ENCODE data around the gene IL20RB. TPM values are rescaled to one million over a fixed set of nuclear protein-coding genes. Genes with fewer than 3 reads are reported as not detected.
"Not testable (repeated sequence)": the region's sequence is repeated elsewhere in the genome, so short reads cannot be mapped to it uniquely, and the experiment has no call there.

The IL20RB gene
- total RNA-seq, 1 donor from 2014 or later: 1.3 TPM

GRCh38 chr3:136949708-136950107 is 8.1 kb upstream of the IL20RB start:
- H3K36me3 Mint-ChIP-seq (ENCODE audit: low read depth): peaks cover 23% of the 10 kb centered on the region
- no peak for DNase-seq (ENCODE audit: low spot score)
- intact Hi-C loops (cut with micrococcal nuclease): no loop called here
- no peak overlapping the region for H3K4me3 Mint-ChIP-seq (ENCODE audit: low read depth)
- no peak overlapping the region for H3K27ac Mint-ChIP-seq
- no peaks in the 10 kb centered on the region for H3K9me3 Mint-ChIP-seq
- peaks cover 11% of the 10 kb centered on the region for H3K4me1 Mint-ChIP-seq (ENCODE audit: low read depth)
- no peaks in the 10 kb centered on the region for H3K27me3 Mint-ChIP-seq (ENCODE audit: low read depth)

- no peak overlapping the region for H3K27ac Mint-ChIP-seq
- H3K27me3 Mint-ChIP-seq (ENCODE audit: low read depth): no peaks in the 10 kb centered on the region
- H3K9me3 Mint-ChIP-seq: no peaks in the 10 kb centered on the region
- H3K4me3 Mint-ChIP-seq (ENCODE audit: low read depth): no peak overlapping the region
- DNase-seq (ENCODE audit: low spot score): no peak
- intact Hi-C loops (cut with micrococcal nuclease): no loop called here
- H3K4me1 Mint-ChIP-seq (ENCODE audit: low read depth): peaks cover 19% of the 10 kb centered on the region
- H3K36me3 Mint-ChIP-seq (ENCODE audit: low read depth): peaks cover 20% of the 10 kb centered on the region
These were observed 7.2 kb upstream of the IL20RB start for GRCh38 chr3:136950623-136951022.

- no peak for DNase-seq (ENCODE audit: low spot score)
- H3K27me3 Mint-ChIP-seq (ENCODE audit: low read depth): no peaks in the 10 kb centered on the region
- no peaks in the 10 kb centered on the region for H3K9me3 Mint-ChIP-seq
- H3K36me3 Mint-ChIP-seq (ENCODE audit: low read depth): peaks cover 7% of the 10 kb centered on the region
- intact Hi-C loops (cut with micrococcal nuclease): no loop called here
- no peak overlapping the region for H3K27ac Mint-ChIP-seq
- H3K4me1 Mint-ChIP-seq (ENCODE audit: low read depth): peaks cover 18% of the 10 kb centered on the region
- H3K4me3 Mint-ChIP-seq (ENCODE audit: low read depth): no peak overlapping the region
These were observed 5.5 kb upstream of the IL20RB start for GRCh38 chr3:136952292-136952691.

GRCh38 chr3:136954251-136954650 is 3.5 kb upstream of the IL20RB start:
- Mint-ChIP-seq H3K27me3 (ENCODE audit: low read depth) (no peaks in the 10 kb centered on the region), H3K4me1 (ENCODE audit: low read depth) (peaks cover 14% of the 10 kb centered on the region), H3K4me3 (ENCODE audit: low read depth) (no peak overlapping the region), H3K36me3 (ENCODE audit: low read depth) (peaks cover 2% of the 10 kb centered on the region), H3K9me3 (no peaks in the 10 kb centered on the region), H3K27ac (no peak overlapping the region)
- intact Hi-C loops (cut with micrococcal nuclease): no loop called here
- DNase-seq (ENCODE audit: low spot score): no peak

GRCh38 chr3:136954980-136955780 is 2.6 kb upstream of the IL20RB start:
- Mint-ChIP-seq H3K4me3 (ENCODE audit: low read depth) (no peak overlapping the region), H3K36me3 (ENCODE audit: low read depth) (peaks cover 5% of the 10 kb centered on the region), H3K27me3 (ENCODE audit: low read depth) (no peaks in the 10 kb centered on the region), H3K4me1 (ENCODE audit: low read depth) (peaks cover 14% of the 10 kb centered on the region), H3K27ac (no peak overlapping the region), H3K9me3 (no peaks in the 10 kb centered on the region)
- DNase-seq (ENCODE audit: low spot score): no peak
- intact Hi-C loops (cut with micrococcal nuclease): no loop called here

- H3K4me1 Mint-ChIP-seq (ENCODE audit: low read depth): peaks cover 14% of the 10 kb centered on the region
- H3K9me3 Mint-ChIP-seq: no peaks in the 10 kb centered on the region
- intact Hi-C loops (cut with micrococcal nuclease): no loop called here
- no peak for DNase-seq (ENCODE audit: low spot score)
- H3K27ac Mint-ChIP-seq: no peak overlapping the region
- peaks cover 5% of the 10 kb centered on the region for H3K36me3 Mint-ChIP-seq (ENCODE audit: low read depth)
- no peaks in the 10 kb centered on the region for H3K27me3 Mint-ChIP-seq (ENCODE audit: low read depth)
- no peak overlapping the region for H3K4me3 Mint-ChIP-seq (ENCODE audit: low read depth)
These were observed 2.0 kb upstream of the IL20RB start for GRCh38 chr3:136955813-136956212.

GRCh38 chr3:136956971-136957370 is 812 bp upstream of the IL20RB start:
- H3K36me3 Mint-ChIP-seq (ENCODE audit: low read depth): peaks cover 3% of the 10 kb centered on the region
- H3K27ac Mint-ChIP-seq: no peak overlapping the region
- no peak for DNase-seq (ENCODE audit: low spot score)
- H3K27me3 Mint-ChIP-seq (ENCODE audit: low read depth): no peaks in the 10 kb centered on the region
- no peak overlapping the region for H3K4me3 Mint-ChIP-seq (ENCODE audit: low read depth)
- H3K9me3 Mint-ChIP-seq: no peaks in the 10 kb centered on the region
- intact Hi-C loops (cut with micrococcal nuclease): no loop called here
- peaks cover 14% of the 10 kb centered on the region for H3K4me1 Mint-ChIP-seq (ENCODE audit: low read depth)

GRCh38 chr3:136958939-136959338 is 1.2 kb downstream of the IL20RB start:
- DNase-seq (ENCODE audit: low spot score): no peak
- H3K27ac Mint-ChIP-seq: no peak overlapping the region
- H3K27me3 Mint-ChIP-seq (ENCODE audit: low read depth): no peaks in the 10 kb centered on the region
- no peak overlapping the region for H3K4me3 Mint-ChIP-seq (ENCODE audit: low read depth)
- intact Hi-C loops (cut with micrococcal nuclease): no loop called here
- H3K36me3 Mint-ChIP-seq (ENCODE audit: low read depth): peaks cover 3% of the 10 kb centered on the region
- H3K9me3 Mint-ChIP-seq: no peaks in the 10 kb centered on the region
- H3K4me1 Mint-ChIP-seq (ENCODE audit: low read depth): peaks cover 14% of the 10 kb centered on the region

GRCh38 chr3:136959599-136959998 is 1.8 kb downstream of the IL20RB start:
- intact Hi-C loops (cut with micrococcal nuclease): no loop called here
- no peak overlapping the region for H3K27ac Mint-ChIP-seq
- H3K9me3 Mint-ChIP-seq: no peaks in the 10 kb centered on the region
- H3K4me1 Mint-ChIP-seq (ENCODE audit: low read depth): peaks cover 14% of the 10 kb centered on the region
- DNase-seq (ENCODE audit: low spot score): no peak
- no peak overlapping the region for H3K4me3 Mint-ChIP-seq (ENCODE audit: low read depth)
- H3K27me3 Mint-ChIP-seq (ENCODE audit: low read depth): no peaks in the 10 kb centered on the region
- peaks cover 3% of the 10 kb centered on the region for H3K36me3 Mint-ChIP-seq (ENCODE audit: low read depth)

- Mint-ChIP-seq H3K27me3 (ENCODE audit: low read depth) (no peaks in the 10 kb centered on the region), H3K4me1 (ENCODE audit: low read depth) (peaks cover 4% of the 10 kb centered on the region), H3K9me3 (no peaks in the 10 kb centered on the region), H3K4me3 (ENCODE audit: low read depth) (no peak overlapping the region), H3K27ac (no peak overlapping the region), H3K36me3 (ENCODE audit: low read depth) (peaks cover 3% of the 10 kb centered on the region)
- DNase-seq (ENCODE audit: low spot score): no peak
- intact Hi-C loops (cut with micrococcal nuclease): no loop called here
These were observed 3.4 kb downstream of the IL20RB start for GRCh38 chr3:136960838-136961836.

- H3K9me3 Mint-ChIP-seq: no peaks in the 10 kb centered on the region
- H3K27ac Mint-ChIP-seq: no peak overlapping the region
- no peaks in the 10 kb centered on the region for H3K27me3 Mint-ChIP-seq (ENCODE audit: low read depth)
- intact Hi-C loops (cut with micrococcal nuclease): no loop called here
- H3K4me1 Mint-ChIP-seq (ENCODE audit: low read depth): no peaks in the 10 kb centered on the region
- H3K4me3 Mint-ChIP-seq (ENCODE audit: low read depth): no peak overlapping the region
- no peak for DNase-seq (ENCODE audit: low spot score)
- peaks cover 3% of the 10 kb centered on the region for H3K36me3 Mint-ChIP-seq (ENCODE audit: low read depth)
These were observed 5.1 kb downstream of the IL20RB start for GRCh38 chr3:136962927-136963326.

GRCh38 chr3:136969539-136969938 is 11.8 kb downstream of the IL20RB start:
- DNase-seq (ENCODE audit: low spot score); H3K27ac Mint-ChIP-seq; H3K36me3 Mint-ChIP-seq (ENCODE audit: low read depth); H3K27me3 Mint-ChIP-seq (ENCODE audit: low read depth); H3K4me1 Mint-ChIP-seq (ENCODE audit: low read depth); H3K4me3 Mint-ChIP-seq (ENCODE audit: low read depth); intact Hi-C loops (cut with micrococcal nuclease): not testable (repeated sequence)
- peaks cover 26% of the 10 kb centered on the region for H3K9me3 Mint-ChIP-seq

- Mint-ChIP-seq H3K4me1 (ENCODE audit: low read depth) (no peaks in the 10 kb centered on the region), H3K27me3 (ENCODE audit: low read depth) (peaks cover 1% of the 10 kb centered on the region), H3K36me3 (ENCODE audit: low read depth) (no peaks in the 10 kb centered on the region), H3K4me3 (ENCODE audit: low read depth) (no peak overlapping the region), H3K27ac (no peak overlapping the region), H3K9me3 (peaks cover 37% of the 10 kb centered on the region)
- intact Hi-C loops (cut with micrococcal nuclease): no loop called here
- DNase-seq (ENCODE audit: low spot score): no peak
These were observed 15.6 kb downstream of the IL20RB start for GRCh38 chr3:136973352-136973751.

Measured in activated T-helper 2 cell treated with anti-CD3 and anti-CD28 coated beads, Interferon-gamma antibody, Interleukin-2, Interleukin-4, amounts not matched to agents 10 μg/mL and 5 μg/mL and 100 μg/mL, durations not matched to agents 14 hours and 24 hours and 36 hours (primary cell).